ENCODE measurements around the gene OR2J2. TPM values are rescaled to one million over a fixed set of nuclear protein-coding genes. Genes with fewer than 3 reads are reported as not detected.
"Not testable (repeated sequence)": the region's sequence is repeated elsewhere in the genome, so short reads cannot be mapped to it uniquely, and the experiment has no call there.

OR2J2 gene
- not detected for total RNA-seq

DNA sequence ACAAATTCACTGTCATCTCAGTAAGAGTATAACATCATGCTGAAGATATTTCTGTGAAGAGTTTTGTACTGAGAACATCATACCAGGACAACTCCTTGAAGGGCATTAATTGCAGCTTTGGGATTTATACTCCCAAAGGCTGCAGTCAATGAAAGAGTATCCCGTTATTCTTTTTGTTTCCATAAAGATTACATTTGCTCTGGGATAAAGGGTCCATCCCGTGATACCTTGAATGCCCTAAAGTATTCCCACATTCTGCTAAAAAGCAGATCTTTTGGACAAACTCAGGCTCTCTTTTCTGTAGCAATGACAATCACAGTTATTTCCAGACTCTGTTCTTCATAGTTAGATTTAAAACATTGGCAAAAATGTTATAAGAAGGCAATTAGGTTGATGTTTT lies at the start of gene OR2J2:
Gene OR2J2 (plus strand): TSS at position 301 of the 400 bp plus-strand sequence. CDS start 2,729 bp downstream, outside the sequence.
- not testable (repeated sequence) for H3K36me3 ChIP-seq; H3K27ac ChIP-seq; H3K4me1 ChIP-seq; DNase-seq (ENCODE audit: low spot score in 2 of 2); H3K4me3 ChIP-seq; H3K9me3 ChIP-seq; H3K27me3 ChIP-seq
- 64% methylated on average over 2 of the region's 2 CpGs for WGBS

DNA sequence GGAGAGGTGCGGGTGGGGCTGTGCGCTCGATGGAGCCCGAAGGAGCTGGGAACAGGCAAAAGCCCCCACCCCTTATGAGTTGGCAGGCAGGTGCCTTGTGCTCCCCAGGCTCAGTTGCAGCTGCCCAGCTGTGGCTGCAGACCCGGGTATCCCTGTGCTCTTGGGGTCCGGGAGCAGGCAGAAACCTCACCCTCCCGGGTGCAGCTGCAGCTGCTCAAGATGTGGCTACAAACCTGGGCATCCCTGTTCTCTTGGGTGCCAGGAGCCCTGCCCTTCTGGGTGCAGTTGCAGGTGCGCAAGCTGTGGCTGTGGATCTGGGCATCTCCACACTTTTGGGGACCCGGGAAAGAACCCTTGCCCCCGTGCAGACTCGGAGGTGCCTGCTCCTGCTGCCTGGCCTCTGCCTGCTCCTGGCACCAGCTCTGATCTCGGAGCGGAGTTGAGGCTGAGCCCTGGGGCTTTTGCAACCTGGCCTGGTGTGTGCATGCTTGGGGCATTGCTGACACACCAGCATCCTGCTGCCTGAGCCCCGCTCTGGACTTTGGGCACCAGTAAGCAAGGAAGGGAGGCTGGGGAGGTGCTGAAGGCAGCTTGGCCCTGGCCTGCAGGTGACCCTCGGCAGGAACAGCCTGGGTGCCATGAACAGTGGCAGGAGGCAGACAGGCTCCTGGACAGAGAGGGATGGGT lies 41.2 kb upstream of the OR2J2 start:
- no peaks in the 10 kb centered on the region for H3K36me3 ChIP-seq
- DNase-seq (ENCODE audit: low spot score in 2 of 2), result no peak
- H3K27ac ChIP-seq, result no peak overlapping the region
- no peaks in the 10 kb centered on the region for H3K9me3 ChIP-seq
- no peak overlapping the region for H3K4me3 ChIP-seq
- TF ChIP-seq EP300 (IDR thresholded peaks at IDR 0.05) (no peak), POLR2AphosphoS5 (IDR thresholded peaks at IDR 0.05) (no peak), POLR2A (IDR thresholded peaks at IDR 0.05) (no peak)
- TF ChIP-seq, protein P1, sequence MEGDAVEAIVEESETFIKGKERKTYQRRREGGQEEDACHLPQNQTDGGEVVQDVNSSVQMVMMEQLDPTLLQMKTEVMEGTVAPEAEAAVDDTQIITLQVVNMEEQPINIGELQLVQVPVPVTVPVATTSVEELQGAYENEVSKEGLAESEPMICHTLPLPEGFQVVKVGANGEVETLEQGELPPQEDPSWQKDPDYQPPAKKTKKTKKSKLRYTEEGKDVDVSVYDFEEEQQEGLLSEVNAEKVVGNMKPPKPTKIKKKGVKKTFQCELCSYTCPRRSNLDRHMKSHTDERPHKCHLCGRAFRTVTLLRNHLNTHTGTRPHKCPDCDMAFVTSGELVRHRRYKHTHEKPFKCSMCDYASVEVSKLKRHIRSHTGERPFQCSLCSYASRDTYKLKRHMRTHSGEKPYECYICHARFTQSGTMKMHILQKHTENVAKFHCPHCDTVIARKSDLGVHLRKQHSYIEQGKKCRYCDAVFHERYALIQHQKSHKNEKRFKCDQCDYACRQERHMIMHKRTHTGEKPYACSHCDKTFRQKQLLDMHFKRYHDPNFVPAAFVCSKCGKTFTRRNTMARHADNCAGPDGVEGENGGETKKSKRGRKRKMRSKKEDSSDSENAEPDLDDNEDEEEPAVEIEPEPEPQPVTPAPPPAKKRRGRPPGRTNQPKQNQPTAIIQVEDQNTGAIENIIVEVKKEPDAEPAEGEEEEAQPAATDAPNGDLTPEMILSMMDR (IDR thresholded peaks at IDR 0.05), result no peak
- no peaks in the 10 kb centered on the region for H3K27me3 ChIP-seq
- H3K4me1 ChIP-seq, result no peaks in the 10 kb centered on the region
- WGBS, result 70% methylated on average over 6 of the region's 15 CpGs

- Histone ChIP-seq H3K36me3 (no peaks in the 10 kb centered on the region), H3K9me3 (no peaks in the 10 kb centered on the region), H3K4me3 (no peak overlapping the region), H3K27me3 (no peaks in the 10 kb centered on the region), H3K27ac (no peak overlapping the region), H3K4me1 (no peaks in the 10 kb centered on the region)
- WGBS, result 79% methylated on average over 4 of the region's 4 CpGs
- TF ChIP-seq, protein P1 (IDR thresholded peaks at IDR 0.05), result no peak
- TF ChIP-seq POLR2AphosphoS5 (IDR thresholded peaks at IDR 0.05) (no peak), POLR2A (IDR thresholded peaks at IDR 0.05) (no peak), EP300 (IDR thresholded peaks at IDR 0.05) (no peak)
- DNase-seq (ENCODE audit: low spot score in 2 of 2), result no peak
Measured at GRCh38 chr6:29130644-29131043, 40.1 kb upstream of the OR2J2 start.

DNA sequence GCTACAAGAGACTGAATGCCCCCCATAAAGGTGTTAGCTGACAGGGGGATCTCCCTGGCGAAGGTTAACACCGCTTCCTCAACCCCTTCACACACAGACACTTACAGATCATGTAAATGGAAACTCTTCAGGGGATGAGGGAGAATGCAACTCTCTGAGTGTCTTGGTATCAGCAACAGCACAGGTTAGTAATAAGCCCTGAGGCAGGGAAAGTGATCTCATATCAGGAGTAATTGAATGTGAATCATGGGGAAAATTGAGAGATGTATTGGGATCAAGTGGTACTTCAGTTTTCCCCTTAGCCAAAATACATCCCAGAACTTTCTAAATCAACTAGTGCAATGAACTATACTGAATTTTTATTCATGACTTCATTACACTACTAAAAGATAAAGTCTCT lies 39.0 kb upstream of the OR2J2 start:
- no peaks in the 10 kb centered on the region for H3K4me1 ChIP-seq
- H3K27ac ChIP-seq, result no peak overlapping the region
- no peak overlapping the region for H3K4me3 ChIP-seq
- H3K36me3 ChIP-seq, result no peaks in the 10 kb centered on the region
- no peaks in the 10 kb centered on the region for H3K27me3 ChIP-seq
- 72% methylated on average over 2 of the region's 2 CpGs for WGBS
- TF ChIP-seq EP300 (IDR thresholded peaks at IDR 0.05) (no peak), POLR2A (IDR thresholded peaks at IDR 0.05) (no peak), POLR2AphosphoS5 (IDR thresholded peaks at IDR 0.05) (no peak)
- TF ChIP-seq, protein P1 (IDR thresholded peaks at IDR 0.05), result no peak
- DNase-seq (ENCODE audit: low spot score in 2 of 2), result no peak
- no peaks in the 10 kb centered on the region for H3K9me3 ChIP-seq

- H3K27me3 ChIP-seq, result no peaks in the 10 kb centered on the region
- TF ChIP-seq POLR2AphosphoS5 (IDR thresholded peaks at IDR 0.05), result no peak
- no peak for TF ChIP-seq EP300 (IDR thresholded peaks at IDR 0.05)
- TF ChIP-seq, protein P1 (IDR thresholded peaks at IDR 0.05), result no peak
- TF ChIP-seq POLR2A (IDR thresholded peaks at IDR 0.05), result no peak
- H3K27ac ChIP-seq, result no peak overlapping the region
- DNase-seq (ENCODE audit: low spot score in 2 of 2), result no peak
- WGBS, result 90% methylated on average over 4 of the region's 4 CpGs
- no peaks in the 10 kb centered on the region for H3K36me3 ChIP-seq
- no peaks in the 10 kb centered on the region for H3K9me3 ChIP-seq
- H3K4me1 ChIP-seq, result no peaks in the 10 kb centered on the region
- no peak overlapping the region for H3K4me3 ChIP-seq
Measured at GRCh38 chr6:29137724-29138123, 33.0 kb upstream of the OR2J2 start.

DNA sequence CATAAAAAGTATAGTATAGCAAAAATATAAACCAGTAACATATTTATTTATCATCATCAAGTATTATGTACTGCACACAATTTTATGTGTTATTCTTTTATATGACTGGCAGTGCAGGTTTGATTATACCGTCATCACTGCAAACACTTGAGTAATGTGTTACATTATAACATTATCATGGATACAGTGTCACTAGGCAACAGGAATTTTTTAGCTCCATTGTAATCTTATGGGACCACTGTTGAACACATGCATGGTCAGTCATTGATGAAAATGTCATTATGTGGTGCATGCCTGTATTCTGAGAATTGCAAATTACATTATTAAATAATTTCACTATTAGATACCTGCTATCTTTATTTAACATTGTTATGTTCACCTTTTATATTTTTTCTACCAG lies 29.1 kb upstream of the OR2J2 start:
- Histone ChIP-seq H3K4me3 (no peak overlapping the region), H3K4me1 (no peaks in the 10 kb centered on the region), H3K9me3 (no peaks in the 10 kb centered on the region), H3K36me3 (no peaks in the 10 kb centered on the region), H3K27ac (no peak overlapping the region), H3K27me3 (no peaks in the 10 kb centered on the region)
- WGBS, result 88% methylated on average over 1 of the region's 1 CpG
- DNase-seq (ENCODE audit: low spot score in 2 of 2), result no peak
- TF ChIP-seq POLR2AphosphoS5 (IDR thresholded peaks at IDR 0.05) (no peak), POLR2A (IDR thresholded peaks at IDR 0.05) (no peak), EP300 (IDR thresholded peaks at IDR 0.05) (no peak)
- TF ChIP-seq, protein P1 (IDR thresholded peaks at IDR 0.05), result no peak
